Ishikawa (cell line): Measurements from ENCODE around the gene FAM193B.

Experiments used
- CEBPB ChIP-seq: IDR thresholded peaks from 2 replicates; pipeline ENCODE4 v1.6.1; 2012
- CREB1 ChIP-seq: IDR thresholded peaks from 2 replicates; pipeline ENCODE4 v1.6.1; 2012; ENCODE audit warnings: low read depth
- EGR1 ChIP-seq: IDR thresholded peaks from 2 replicates; pipeline ENCODE4 v1.6.1; 2012
- EP300 ChIP-seq: IDR thresholded peaks from 2 replicates; pipeline ENCODE4 v1.6.1; 2012; ENCODE audit warnings: borderline replicate concordance
- FOXM1 ChIP-seq: IDR thresholded peaks from 2 replicates; pipeline ENCODE4 v1.6.1; 2012; ENCODE audit warnings: low read depth, borderline replicate concordance
- MAX ChIP-seq: IDR thresholded peaks from 2 replicates; pipeline ENCODE4 v1.6.1; 2012
- NFIC ChIP-seq: IDR thresholded peaks from 2 replicates; pipeline ENCODE4 v1.6.1; 2012
- RAD21 ChIP-seq: IDR thresholded peaks from 2 replicates; pipeline ENCODE4 v1.6.1; 2012; ENCODE audit warnings: low read depth
- REST ChIP-seq: IDR thresholded peaks from 2 replicates; pipeline ENCODE4 v1.6.1; 2012; ENCODE audit warnings: low read depth, mild to moderate bottlenecking
- TAF1 ChIP-seq: IDR thresholded peaks from 2 replicates; pipeline ENCODE4 v1.6.1; 2012; ENCODE audit warnings: low read depth, mild to moderate bottlenecking
- TCF12 ChIP-seq: IDR thresholded peaks from 2 replicates; pipeline ENCODE4 v1.6.1; 2012; ENCODE audit warnings: low read depth
- TEAD4 ChIP-seq: IDR thresholded peaks from 2 replicates; pipeline ENCODE4 v1.6.1; 2012
- YY1 ChIP-seq: IDR thresholded peaks from 2 replicates; pipeline ENCODE4 v1.6.1; 2012; ENCODE audit warnings: low read depth
- ZBTB7A ChIP-seq: IDR thresholded peaks from 2 replicates; pipeline ENCODE4 v1.6.1; 2012; ENCODE audit warnings: low read depth
- TF ChIP-seq, protein P1 (sequence below): IDR thresholded peaks from 2 replicates; pipeline ENCODE4 v1.6.1; 2012

Gene FAM193B

DNA sequence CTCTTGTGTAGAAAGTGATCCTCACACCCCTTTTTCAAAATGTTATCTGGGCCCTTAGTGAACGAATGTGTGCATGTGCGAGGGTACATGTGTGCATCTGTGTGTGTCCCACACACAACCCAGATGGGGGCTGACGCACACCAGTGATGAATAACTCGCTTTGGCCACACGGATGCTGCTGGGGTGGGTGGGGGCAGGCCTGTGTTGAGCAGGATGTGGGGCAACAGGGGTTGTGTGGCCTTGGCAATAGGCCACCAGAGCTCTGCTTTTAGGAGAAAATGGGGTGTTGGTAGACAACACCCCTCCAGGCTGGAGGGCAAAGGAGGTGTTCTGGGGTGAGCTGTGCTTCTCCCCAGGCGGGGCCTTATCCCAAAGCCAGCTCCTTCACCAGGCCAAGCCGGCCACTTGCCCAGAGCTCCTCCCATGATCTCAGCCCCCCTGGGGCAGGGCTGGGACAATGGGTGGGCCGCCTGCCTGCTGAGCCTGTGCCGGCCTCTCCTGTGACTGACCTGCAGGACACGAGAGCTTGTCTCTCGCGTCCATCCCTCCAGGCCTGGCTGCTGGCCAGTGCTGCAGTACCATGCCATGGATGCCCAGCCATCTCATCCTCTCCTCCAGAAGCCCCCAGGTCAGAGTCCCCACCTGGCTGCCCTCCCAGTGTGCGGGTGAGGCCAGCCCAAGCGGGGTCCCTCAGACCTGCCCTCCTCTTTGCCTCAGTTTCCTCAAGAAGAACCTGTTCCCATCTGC lies 82.6 kb downstream of the FAM193B start:
- TF ChIP-seq MAX = no peak
- no peak for TF ChIP-seq FOXM1
- no peak for TF ChIP-seq TCF12
- TF ChIP-seq YY1 = no peak
- no peak for TF ChIP-seq ZBTB7A
- TF ChIP-seq RAD21 = no peak
- no peak for TF ChIP-seq REST
- no peak for TF ChIP-seq CEBPB
- no peak for TF ChIP-seq EP300
- no peak for TF ChIP-seq TEAD4
- TF ChIP-seq EGR1 = no peak
- no peak for TF ChIP-seq CREB1
- no peak for TF ChIP-seq NFIC

DNA sequence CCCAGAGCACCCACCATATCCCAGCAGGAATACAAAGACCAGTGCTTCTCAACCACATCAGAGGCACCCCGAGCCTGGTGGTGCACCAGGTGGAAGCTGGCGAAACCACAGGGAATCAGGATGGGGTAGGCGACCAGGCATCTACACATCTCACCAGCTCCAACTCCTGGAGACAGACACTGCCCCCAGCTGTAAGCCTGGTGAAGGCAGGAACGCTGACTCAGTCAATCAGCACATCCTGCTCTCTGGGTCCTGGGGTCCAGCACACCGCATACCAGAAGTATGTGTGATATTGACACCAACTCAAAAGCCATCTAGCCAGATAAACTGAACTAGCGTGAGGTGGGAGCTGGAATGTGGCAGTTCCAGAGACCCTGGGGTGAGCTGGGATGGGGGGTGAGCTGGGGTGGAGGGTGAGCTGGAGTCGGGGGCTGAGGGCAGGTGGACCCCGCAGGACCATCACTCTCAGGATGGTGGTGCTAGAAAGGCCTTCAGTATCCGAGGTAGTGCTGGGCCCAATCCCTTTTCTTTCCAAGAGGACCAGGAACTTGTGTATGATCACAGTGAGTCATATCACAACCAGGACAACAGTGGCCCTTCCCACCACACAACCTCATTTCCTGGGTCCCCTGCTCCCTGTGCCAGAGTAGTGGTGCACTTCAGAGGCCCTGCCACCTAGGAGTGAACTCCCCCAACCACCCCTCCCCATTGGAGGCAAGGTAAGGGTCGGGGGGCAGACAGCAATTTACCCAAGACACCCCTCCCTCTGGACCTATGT lies 83.4 kb downstream of the FAM193B start:
- TF ChIP-seq EP300 = no peak
- TF ChIP-seq YY1 = no peak
- no peak for TF ChIP-seq ZBTB7A
- no peak for TF ChIP-seq CREB1
- TF ChIP-seq TAF1 = no peak
- no peak for TF ChIP-seq NFIC
- TF ChIP-seq, protein P1, sequence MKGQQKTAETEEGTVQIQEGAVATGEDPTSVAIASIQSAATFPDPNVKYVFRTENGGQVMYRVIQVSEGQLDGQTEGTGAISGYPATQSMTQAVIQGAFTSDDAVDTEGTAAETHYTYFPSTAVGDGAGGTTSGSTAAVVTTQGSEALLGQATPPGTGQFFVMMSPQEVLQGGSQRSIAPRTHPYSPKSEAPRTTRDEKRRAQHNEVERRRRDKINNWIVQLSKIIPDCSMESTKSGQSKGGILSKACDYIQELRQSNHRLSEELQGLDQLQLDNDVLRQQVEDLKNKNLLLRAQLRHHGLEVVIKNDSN = no peak
- no peak for TF ChIP-seq REST
- TF ChIP-seq MAX = no peak
- TF ChIP-seq TCF12 = no peak
- no peak for TF ChIP-seq TEAD4
- no peak for TF ChIP-seq RAD21
